Left ventricle myocardium inferior (tissue), 1 donor: Measurements from ENCODE around the gene ASNSD1. TPM values are rescaled to one million over a fixed set of nuclear protein-coding genes. Genes with fewer than 3 reads are reported as not detected.
"Not testable (repeated sequence)": the region's sequence is repeated elsewhere in the genome, so short reads cannot be mapped to it uniquely, and the experiment has no call there.

Source experiments
- DNase-seq: peaks from one replicate; pipeline ENCODE4 v3.0.0-alpha.2; 2020
- H3K27ac ChIP-seq: fragments of 200-600 bp; replicated peaks from 2 replicates; pipeline ENCODE4 v1.8.0; 2021
- H3K27me3 ChIP-seq: fragments of 200-600 bp; 2 replicates; pipeline ENCODE4 v1.8.0; 2021; ENCODE audit warnings: low read depth
- H3K36me3 ChIP-seq: fragments of 200-600 bp; 2 replicates; pipeline ENCODE4 v1.8.0; 2021
- H3K4me1 ChIP-seq: fragments of 200-600 bp; 2 replicates; pipeline ENCODE4 v1.8.0; 2021
- H3K4me3 ChIP-seq: fragments of 200-600 bp; 2 replicates; pipeline ENCODE4 v1.8.0; 2021; ENCODE audit warnings: mild to moderate bottlenecking, moderate library complexity
- H3K9me3 ChIP-seq: fragments of 200-600 bp; replicated peaks from 2 replicates; pipeline ENCODE4 v1.8.0; 2021
- CTCF ChIP-seq: fragments of 200-600 bp; IDR thresholded peaks from 2 replicates; pipeline ENCODE4 v1.8.0; 2021; ENCODE audit warnings: antibody characterized with exemption, mild to moderate bottlenecking, borderline replicate concordance
- intact Hi-C: fragments of 100-400 bp; cut with micrococcal nuclease; formaldehyde crosslinking; loops from one replicate; pipeline ENCODE4 v1.11.0; 2022
- total RNA-seq: library from RNA; stranded (reverse); fragmentation: NEBNext Ultra II Directional; extraction: Animal tissue kit (Norgen Biotek cat#: 25700); gene quantifications from one replicate; pipeline ENCODE4 v1.2.1, GENCODE V29; 2021
- donor health status: DM: no; HTN: yes; CAD: no; lungs with severe emphysema.

ASNSD1 gene
- total RNA-seq, 1 donor from 2014 or later: 31.6 TPM

DNA sequence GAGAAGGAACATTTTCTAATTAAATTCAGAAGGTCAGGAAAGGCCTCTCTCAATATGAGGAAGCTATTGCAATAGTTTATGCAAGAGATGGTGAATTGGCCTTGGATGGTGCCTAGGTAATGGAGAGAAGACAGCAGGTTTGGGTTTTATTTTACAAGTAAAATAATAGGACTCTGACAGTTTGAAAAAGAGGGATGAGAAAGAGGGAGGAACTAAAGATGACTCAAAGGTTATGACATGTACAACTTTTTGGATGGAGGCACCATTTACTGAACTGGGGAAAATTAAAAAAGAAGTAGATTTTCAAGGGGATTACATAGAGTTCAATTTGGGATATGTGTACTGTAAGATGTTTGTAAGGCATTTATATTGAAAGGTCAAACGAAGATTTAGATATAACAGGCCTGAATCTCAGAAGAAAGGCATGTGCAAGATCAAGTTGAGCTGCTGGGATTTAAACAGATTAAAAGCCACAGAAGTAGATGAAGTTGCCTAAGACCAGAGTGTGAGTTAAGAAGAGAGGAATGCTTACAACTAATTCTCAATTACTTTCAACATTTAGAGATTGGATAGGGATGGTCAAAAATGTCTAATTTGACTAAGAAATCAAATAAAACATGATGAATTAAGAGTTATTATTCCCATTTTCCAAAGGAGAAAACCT is 12.3 kb upstream of the ASNSD1 start:
- DNase-seq: no peak
- Histone ChIP-seq H3K4me3 (no peak overlapping the region), H3K9me3 (no peaks in the 10 kb centered on the region), H3K36me3 (no peaks in the 10 kb centered on the region), H3K27me3 (no peaks in the 10 kb centered on the region), H3K27ac (no peak overlapping the region), H3K4me1 (no peaks in the 10 kb centered on the region)
- TF ChIP-seq CTCF: no peak
- intact Hi-C loops: no loop called here

DNA sequence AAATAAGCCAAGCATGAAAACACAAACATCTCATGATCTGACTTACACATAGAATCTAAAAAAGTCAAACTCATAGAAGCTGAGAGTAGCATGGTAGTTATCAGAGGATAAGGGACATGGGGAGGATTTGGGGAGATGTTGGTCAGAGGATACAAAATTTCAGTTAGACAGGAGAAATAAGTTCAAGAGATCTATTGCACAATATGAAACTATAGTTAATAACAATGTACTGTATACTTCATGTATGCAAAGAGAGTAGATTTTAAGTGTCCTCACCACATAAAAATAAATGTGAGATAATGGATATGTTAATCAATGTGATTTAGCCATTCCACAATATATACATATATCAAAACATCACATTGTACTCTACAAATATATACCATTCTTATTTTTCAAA is 10.0 kb upstream of the ASNSD1 start:
- no peaks in the 10 kb centered on the region for H3K9me3 ChIP-seq
- H3K4me1 ChIP-seq: no peaks in the 10 kb centered on the region
- intact Hi-C loops: no loop called here
- no peak overlapping the region for H3K4me3 ChIP-seq
- no peak overlapping the region for H3K27ac ChIP-seq
- DNase-seq: no peak
- H3K36me3 ChIP-seq: no peaks in the 10 kb centered on the region
- no peak for TF ChIP-seq CTCF
- no peaks in the 10 kb centered on the region for H3K27me3 ChIP-seq

- DNase-seq, intact Hi-C loops, H3K27ac ChIP-seq: not testable (repeated sequence)
Measured at GRCh38 chr2:189653464-189653863, 7.8 kb upstream of the ASNSD1 start.

GRCh38 chr2:189654641-189655040 is 6.6 kb upstream of the ASNSD1 start:
- Histone ChIP-seq H3K27me3 (no peaks in the 10 kb centered on the region), H3K36me3 (no peaks in the 10 kb centered on the region), H3K4me1 (no peaks in the 10 kb centered on the region), H3K4me3 (no peak overlapping the region), H3K27ac (no peak overlapping the region), H3K9me3 (no peaks in the 10 kb centered on the region)
- intact Hi-C loops: no loop called here
- no peak for TF ChIP-seq CTCF
- no peak for DNase-seq

More at GRCh38 chr2:189653464-189653863, 7.8 kb upstream of the ASNSD1 start:
- H3K4me3 ChIP-seq, H3K4me1 ChIP-seq, H3K27me3 ChIP-seq, H3K9me3 ChIP-seq, H3K36me3 ChIP-seq: not testable (repeated sequence)

- DNase-seq: peak; percentile 23
- no peaks in the 10 kb centered on the region for H3K9me3 ChIP-seq
- H3K36me3 ChIP-seq: no peaks in the 10 kb centered on the region
- intact Hi-C loops: no loop called here
- no peak overlapping the region for H3K4me3 ChIP-seq
- no peak for TF ChIP-seq CTCF
- peak overlapping the region; percentile 48 for H3K27ac ChIP-seq
- peaks cover 15% of the 10 kb centered on the region for H3K4me1 ChIP-seq
- H3K27me3 ChIP-seq: no peaks in the 10 kb centered on the region
Measured at GRCh38 chr2:189657867-189658266, 3.4 kb upstream of the ASNSD1 start.

DNA sequence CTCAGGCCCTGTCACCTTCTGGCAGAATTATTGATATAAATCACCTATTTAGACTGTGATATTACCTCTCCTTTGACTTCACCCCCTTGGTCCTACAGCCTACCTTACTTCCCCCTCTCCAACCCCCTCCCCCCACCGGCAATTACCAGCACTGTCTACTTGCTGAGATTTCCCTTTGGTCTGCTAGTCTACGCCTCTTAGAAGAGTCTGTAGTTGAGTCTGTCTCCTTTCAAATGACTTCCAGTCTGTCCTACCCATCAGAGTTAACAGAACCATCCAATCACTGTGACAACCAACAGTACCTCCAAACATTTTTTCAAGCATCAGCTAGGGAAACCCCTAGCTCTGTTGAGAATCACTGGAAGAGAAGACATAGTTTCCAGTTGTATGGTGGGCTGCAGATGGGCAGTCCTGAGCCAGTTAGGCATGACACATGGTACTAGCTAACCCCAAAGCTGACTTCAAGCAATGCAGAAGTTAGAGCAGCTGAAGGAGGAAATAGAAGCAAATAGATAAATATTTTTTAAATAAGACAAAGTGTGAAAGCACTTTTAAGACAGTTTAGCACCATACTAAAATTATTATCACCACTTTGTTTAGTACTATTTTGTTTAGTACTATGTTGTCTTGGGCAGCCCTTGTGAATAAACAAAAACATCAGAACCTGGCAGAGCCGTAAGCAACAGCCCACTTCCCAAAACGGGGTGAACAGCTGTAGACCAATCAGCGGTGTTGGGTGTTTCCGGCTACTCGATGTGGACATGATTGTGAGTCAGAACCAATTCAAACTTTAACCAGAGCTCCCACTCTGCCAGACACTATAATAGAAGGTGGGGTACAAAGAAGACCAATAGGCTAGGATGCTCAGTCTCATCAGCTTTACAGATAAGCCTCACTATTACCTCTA is 2.7 kb upstream of the ASNSD1 start:
- H3K4me1 ChIP-seq: peaks cover 22% of the 10 kb centered on the region
- H3K36me3 ChIP-seq: no peaks in the 10 kb centered on the region
- intact Hi-C loops: no loop called here
- peak overlapping the region; percentile 26 for H3K27ac ChIP-seq
- no peaks in the 10 kb centered on the region for H3K27me3 ChIP-seq
- no peak for DNase-seq
- TF ChIP-seq CTCF: no peak
- no peaks in the 10 kb centered on the region for H3K9me3 ChIP-seq
- H3K4me3 ChIP-seq: no peak overlapping the region
